Neural cell (in vitro differentiated cells): ENCODE data around the gene SYT1. TPM values are rescaled to one million over a fixed set of nuclear protein-coding genes. Genes with fewer than 3 reads are reported as not detected.

Experiments used
- H2AFZ ChIP-seq: fragments of 200-600, 300-800 bp; sonication (generic), shearing (Covaris generic); 2 replicates; pipeline ENCODE4 v1.6.0; 2014; ENCODE audit warnings: low read depth, mild to moderate bottlenecking, antibody characterized with exemption, low read length, moderate library complexity
- H3F3A ChIP-seq: fragments of 200-600 bp; shearing (Covaris generic); 2 replicates; pipeline ENCODE4 v1.6.1; 2016; ENCODE audit warnings: mild to moderate bottlenecking, moderate library complexity, mixed read lengths, antibody characterized with exemption, low read length; ENCODE audit not compliant: insufficient read depth, poor library complexity, severe bottlenecking
- H3K27ac ChIP-seq: fragments of 200-600, 300-800 bp; sonication (generic), shearing (Covaris generic); 2 replicates; pipeline ENCODE4 v1.5.1; 2014; ENCODE audit warnings: mild to moderate bottlenecking, low read length, moderate library complexity
- H3K27me3 ChIP-seq: fragments of 300-800, 200-600 bp; sonication (generic), shearing (Covaris generic); 2 replicates; pipeline ENCODE4 v1.6.0; 2014; ENCODE audit warnings: mild to moderate bottlenecking, low read depth, low read length, moderate library complexity; ENCODE audit not compliant: insufficient read depth
- H3K36me3 ChIP-seq: fragments of 300-800, 200-600 bp; sonication (generic), shearing (Covaris generic); 2 replicates; pipeline ENCODE4 v1.5.1; 2014; ENCODE audit warnings: mild to moderate bottlenecking, antibody characterized with exemption, low read length, moderate library complexity; ENCODE audit not compliant: insufficient read depth
- H3K4me2 ChIP-seq: fragments of 300-800, 200-600 bp; sonication (generic), shearing (Covaris generic); 2 replicates; pipeline ENCODE4 v1.6.0; 2014; ENCODE audit warnings: mild to moderate bottlenecking, low read length
- H3K4me3 ChIP-seq: fragments of 300-800, 200-600 bp; sonication (generic), shearing (Covaris generic); 2 replicates; pipeline ENCODE4 v1.5.1; 2014; ENCODE audit warnings: mild to moderate bottlenecking, low read length, moderate library complexity
- H3K79me2 ChIP-seq: fragments of 200-600 bp; shearing (Covaris generic); replicated peaks from 2 replicates; pipeline ENCODE4 v1.6.0; 2014; ENCODE audit warnings: mild to moderate bottlenecking, low read length, moderate library complexity; ENCODE audit not compliant: insufficient read depth
- H3K9ac ChIP-seq: fragments of 300-800, 200-600 bp; sonication (generic), shearing (Covaris generic); 2 replicates; pipeline ENCODE4 v1.6.1; 2016; ENCODE audit warnings: mild to moderate bottlenecking, low read length, mixed read lengths
- H3K9me2 ChIP-seq: fragments of 200-600 bp; shearing (Covaris generic); 2 replicates; pipeline ENCODE4 v1.6.1; 2016; ENCODE audit warnings: mild to moderate bottlenecking, low read length, mixed read lengths; ENCODE audit not compliant: insufficient read depth
- H3K9me3 ChIP-seq: fragments of 200-600, 300-800 bp; sonication (generic), shearing (Covaris generic); 2 replicates; pipeline ENCODE4 v1.6.1; 2016; ENCODE audit warnings: mild to moderate bottlenecking, mixed run types, low read length, moderate library complexity, mixed read lengths
- H4K20me1 ChIP-seq: fragments of 200-600 bp; shearing (Covaris generic); 2 replicates; pipeline ENCODE4 v1.6.1; 2016; ENCODE audit warnings: mild to moderate bottlenecking, mixed run types; ENCODE audit not compliant: insufficient read depth
- EP300 ChIP-seq: fragments of 450-650 bp; conservative IDR thresholded peaks from 2 replicates; pipeline ENCODE4 v1.6.1; 2014; ENCODE audit warnings: antibody characterized with exemption, mild to moderate bottlenecking, moderate library complexity; ENCODE audit not compliant: poor library complexity, severe bottlenecking
- EZH2 ChIP-seq: fragments of 200-600, 300-800 bp; shearing (Covaris generic), sonication (generic); IDR thresholded peaks from 2 replicates; pipeline ENCODE4 v1.6.1; 2014; ENCODE audit warnings: antibody characterized with exemption, low read length, borderline replicate concordance, mild to moderate bottlenecking; ENCODE audit not compliant: insufficient read depth, poor library complexity, severe bottlenecking
- MXI1 ChIP-seq: fragments of 450-650 bp; conservative IDR thresholded peaks from 2 replicates; pipeline ENCODE4 v1.6.1; 2014; ENCODE audit warnings: antibody characterized with exemption, mild to moderate bottlenecking; ENCODE audit not compliant: poor library complexity, severe bottlenecking
- POLR2AphosphoS5 ChIP-seq: IDR thresholded peaks from 2 replicates; pipeline ENCODE4 v1.6.1; 2012
- RAD21 ChIP-seq: fragments of 450-650 bp; conservative IDR thresholded peaks from 2 replicates; pipeline ENCODE4 v1.6.1; 2014; ENCODE audit warnings: antibody characterized with exemption, mild to moderate bottlenecking, moderate library complexity
- SMC3 ChIP-seq: fragments of 450-650 bp; conservative IDR thresholded peaks from 2 replicates; pipeline ENCODE4 v1.6.1; 2014; ENCODE audit warnings: antibody characterized with exemption, mild to moderate bottlenecking, moderate library complexity; ENCODE audit not compliant: poor library complexity
- TAF1 ChIP-seq: IDR thresholded peaks from 2 replicates; pipeline ENCODE4 v1.6.1; 2012; ENCODE audit warnings: low read depth
- polyA plus RNA-seq: library from polyadenylated mRNA; depleted of rRNA; stranded (reverse); fragments of >200 nt; gene quantifications from 2 replicates; pipeline ENCODE4 v1.2.3, GENCODE V29; 2014
- TF ChIP-seq, protein P1 (sequence below): fragments of 450-650 bp; IDR thresholded peaks from 2 replicates; pipeline ENCODE4 v1.5.1; 2014; ENCODE audit warnings: antibody characterized with exemption, mild to moderate bottlenecking, moderate library complexity; ENCODE audit not compliant: poor library complexity, severe bottlenecking
- TF ChIP-seq, protein P2 (sequence below): IDR thresholded peaks from 2 replicates; pipeline ENCODE4 v1.6.1; 2012; ENCODE audit warnings: borderline replicate concordance

SYT1 gene
- polyA plus RNA-seq, 1 donor from 2014 or later = 103 TPM

DNA sequence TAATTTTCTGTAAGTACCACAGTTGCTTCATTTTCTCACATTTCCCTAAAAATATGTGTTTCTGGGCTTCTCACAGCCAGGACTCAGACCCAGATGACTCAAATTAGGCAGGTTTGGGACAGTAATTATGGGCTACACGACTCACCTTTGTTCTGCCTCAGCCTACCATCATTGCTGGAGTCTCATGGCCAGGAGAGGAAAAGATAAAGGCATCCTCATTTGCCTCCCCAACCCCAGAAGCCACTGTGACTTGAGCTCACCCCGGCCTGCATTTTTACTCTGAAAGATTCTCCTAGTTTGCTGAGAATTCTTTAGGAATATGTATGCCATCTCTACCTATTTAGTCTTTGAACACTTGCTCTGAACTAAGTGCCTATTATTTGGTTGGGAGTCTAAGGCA, 618.3 kb downstream of the SYT1 start:
- H3K9me3 ChIP-seq = no peaks in the 10 kb centered on the region
- TF ChIP-seq, protein P1, sequence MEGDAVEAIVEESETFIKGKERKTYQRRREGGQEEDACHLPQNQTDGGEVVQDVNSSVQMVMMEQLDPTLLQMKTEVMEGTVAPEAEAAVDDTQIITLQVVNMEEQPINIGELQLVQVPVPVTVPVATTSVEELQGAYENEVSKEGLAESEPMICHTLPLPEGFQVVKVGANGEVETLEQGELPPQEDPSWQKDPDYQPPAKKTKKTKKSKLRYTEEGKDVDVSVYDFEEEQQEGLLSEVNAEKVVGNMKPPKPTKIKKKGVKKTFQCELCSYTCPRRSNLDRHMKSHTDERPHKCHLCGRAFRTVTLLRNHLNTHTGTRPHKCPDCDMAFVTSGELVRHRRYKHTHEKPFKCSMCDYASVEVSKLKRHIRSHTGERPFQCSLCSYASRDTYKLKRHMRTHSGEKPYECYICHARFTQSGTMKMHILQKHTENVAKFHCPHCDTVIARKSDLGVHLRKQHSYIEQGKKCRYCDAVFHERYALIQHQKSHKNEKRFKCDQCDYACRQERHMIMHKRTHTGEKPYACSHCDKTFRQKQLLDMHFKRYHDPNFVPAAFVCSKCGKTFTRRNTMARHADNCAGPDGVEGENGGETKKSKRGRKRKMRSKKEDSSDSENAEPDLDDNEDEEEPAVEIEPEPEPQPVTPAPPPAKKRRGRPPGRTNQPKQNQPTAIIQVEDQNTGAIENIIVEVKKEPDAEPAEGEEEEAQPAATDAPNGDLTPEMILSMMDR = no peak
- no peaks in the 10 kb centered on the region for H3K9me2 ChIP-seq
- H4K20me1 ChIP-seq = no peaks in the 10 kb centered on the region
- no peaks in the 10 kb centered on the region for H3K27me3 ChIP-seq
- H3K4me2 ChIP-seq = no peak overlapping the region
- H3K36me3 ChIP-seq = no peaks in the 10 kb centered on the region
- no peak overlapping the region for H3K9ac ChIP-seq
- no peak overlapping the region for H2AFZ ChIP-seq
- H3K4me3 ChIP-seq = no peak overlapping the region
- no peak overlapping the region for H3K27ac ChIP-seq
- H3F3A ChIP-seq = no peaks in the 10 kb centered on the region
- no peaks in the 10 kb centered on the region for H3K79me2 ChIP-seq

DNA sequence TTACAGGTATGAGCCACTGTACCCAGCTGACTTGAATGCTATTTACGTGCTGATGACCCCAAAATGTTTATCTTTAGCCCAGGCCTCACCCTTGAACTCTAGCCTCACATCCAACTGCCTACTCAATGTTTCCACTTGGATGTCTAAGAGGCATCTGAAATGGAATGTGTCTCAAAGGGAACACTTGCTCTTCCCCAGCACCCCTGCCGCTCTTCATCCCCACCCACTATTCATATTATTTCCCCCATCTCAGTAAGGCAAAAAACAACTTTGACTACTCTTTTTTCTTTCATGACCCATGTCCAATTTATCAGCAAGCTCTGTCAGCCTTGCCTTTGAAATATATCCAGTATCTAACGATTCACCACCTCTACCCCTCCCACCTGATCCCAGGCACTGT, 621.6 kb downstream of the SYT1 start:
- TF ChIP-seq TAF1 (no peak), MXI1 (no peak), EP300 (no peak), POLR2AphosphoS5 (no peak), RAD21 (no peak), SMC3 (no peak), EZH2 (no peak)
- TF ChIP-seq, protein P2, sequence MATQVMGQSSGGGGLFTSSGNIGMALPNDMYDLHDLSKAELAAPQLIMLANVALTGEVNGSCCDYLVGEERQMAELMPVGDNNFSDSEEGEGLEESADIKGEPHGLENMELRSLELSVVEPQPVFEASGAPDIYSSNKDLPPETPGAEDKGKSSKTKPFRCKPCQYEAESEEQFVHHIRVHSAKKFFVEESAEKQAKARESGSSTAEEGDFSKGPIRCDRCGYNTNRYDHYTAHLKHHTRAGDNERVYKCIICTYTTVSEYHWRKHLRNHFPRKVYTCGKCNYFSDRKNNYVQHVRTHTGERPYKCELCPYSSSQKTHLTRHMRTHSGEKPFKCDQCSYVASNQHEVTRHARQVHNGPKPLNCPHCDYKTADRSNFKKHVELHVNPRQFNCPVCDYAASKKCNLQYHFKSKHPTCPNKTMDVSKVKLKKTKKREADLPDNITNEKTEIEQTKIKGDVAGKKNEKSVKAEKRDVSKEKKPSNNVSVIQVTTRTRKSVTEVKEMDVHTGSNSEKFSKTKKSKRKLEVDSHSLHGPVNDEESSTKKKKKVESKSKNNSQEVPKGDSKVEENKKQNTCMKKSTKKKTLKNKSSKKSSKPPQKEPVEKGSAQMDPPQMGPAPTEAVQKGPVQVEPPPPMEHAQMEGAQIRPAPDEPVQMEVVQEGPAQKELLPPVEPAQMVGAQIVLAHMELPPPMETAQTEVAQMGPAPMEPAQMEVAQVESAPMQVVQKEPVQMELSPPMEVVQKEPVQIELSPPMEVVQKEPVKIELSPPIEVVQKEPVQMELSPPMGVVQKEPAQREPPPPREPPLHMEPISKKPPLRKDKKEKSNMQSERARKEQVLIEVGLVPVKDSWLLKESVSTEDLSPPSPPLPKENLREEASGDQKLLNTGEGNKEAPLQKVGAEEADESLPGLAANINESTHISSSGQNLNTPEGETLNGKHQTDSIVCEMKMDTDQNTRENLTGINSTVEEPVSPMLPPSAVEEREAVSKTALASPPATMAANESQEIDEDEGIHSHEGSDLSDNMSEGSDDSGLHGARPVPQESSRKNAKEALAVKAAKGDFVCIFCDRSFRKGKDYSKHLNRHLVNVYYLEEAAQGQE = no peak
- TF ChIP-seq, protein P1 = no peak
- Histone ChIP-seq H3K79me2 (no peaks in the 10 kb centered on the region), H3F3A (no peaks in the 10 kb centered on the region), H3K4me3 (no peak overlapping the region), H2AFZ (no peak overlapping the region), H3K36me3 (no peaks in the 10 kb centered on the region), H3K4me2 (no peak overlapping the region), H4K20me1 (no peaks in the 10 kb centered on the region), H3K27ac (no peak overlapping the region), H3K9ac (no peak overlapping the region), H3K27me3 (no peaks in the 10 kb centered on the region), H3K9me3 (no peaks in the 10 kb centered on the region), H3K9me2 (no peaks in the 10 kb centered on the region)
